ENCODE data around the gene CNOT3. TPM values are rescaled to one million over a fixed set of nuclear protein-coding genes. Genes with fewer than 3 reads are reported as not detected.

Gene CNOT3
- total and polyA plus RNA-seq, 2 of the 13 experiments (the other 11 are each of a cell fraction or from before 2014, with no cell fraction given) = 4.3 to 5.8 TPM

DNA sequence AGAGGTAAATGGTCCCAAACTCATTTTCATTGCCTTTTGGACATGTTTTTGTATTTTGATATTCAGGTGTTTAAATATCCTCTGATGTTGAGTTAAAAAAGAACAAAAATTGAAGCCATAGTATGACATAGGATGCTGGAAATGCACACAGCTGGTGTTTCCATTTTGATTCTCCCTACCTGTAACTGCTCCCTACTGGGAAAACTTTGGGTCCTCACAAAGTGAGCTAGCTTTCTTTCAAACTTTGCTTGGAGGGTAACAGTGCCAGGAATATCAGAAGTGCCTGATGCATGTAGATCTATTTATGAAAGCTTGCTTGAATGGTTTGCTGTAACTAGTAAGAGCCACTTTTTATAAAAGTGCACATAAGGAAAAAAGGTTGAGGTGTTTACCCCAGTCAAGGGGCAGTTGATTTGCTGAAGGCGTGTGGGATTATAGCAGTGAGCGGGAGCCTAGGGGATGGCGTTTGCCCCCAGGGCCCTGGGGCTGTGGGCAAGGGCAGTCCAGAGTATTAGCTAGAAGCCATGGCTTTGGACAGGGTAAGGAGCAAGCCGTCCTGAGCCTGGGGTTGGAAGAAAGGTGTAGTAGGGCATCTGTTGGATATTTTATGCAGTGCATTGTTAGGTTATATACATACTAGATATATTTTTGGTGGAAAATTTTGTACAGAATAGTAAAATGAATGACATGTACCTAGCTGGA lies 67.4 kb downstream of the CNOT3 start (continued):
- no peak for TF ChIP-seq HNRNPL (IDR thresholded peaks at IDR 0.05; ENCODE audit: low read depth, low read length)
- no peak for TF ChIP-seq ARID3A (IDR thresholded peaks at IDR 0.05; ENCODE audit: low read depth, low read length)
- peak; percentile 35; the same call in 1 of the 2 replicates for TF ChIP-seq RBFOX2 (IDR thresholded peaks at IDR 0.05; ENCODE audit: low read depth, low read length)
- TF ChIP-seq ZC3H13 (CRISPR knock-in tag; IDR thresholded peaks at IDR 0.05) = no peak
- TF ChIP-seq MYNN (CRISPR knock-in tag; IDR thresholded peaks at IDR 0.05; ENCODE audit: low read depth) = no peak
- no peak for TF ChIP-seq ZNF501 (CRISPR knock-in tag; IDR thresholded peaks at IDR 0.05)
- TF ChIP-seq ZNF691 (CRISPR knock-in tag; IDR thresholded peaks at IDR 0.05; ENCODE audit: borderline replicate concordance, low read depth) = no peak
- no peak for TF ChIP-seq ZNF709 (CRISPR knock-in tag; IDR thresholded peaks at IDR 0.05)
- no peak for TF ChIP-seq ZNF331 (CRISPR knock-in tag; IDR thresholded peaks at IDR 0.05)
- no peak for TF ChIP-seq ZNF703 (CRISPR knock-in tag; IDR thresholded peaks at IDR 0.05; ENCODE audit: borderline replicate concordance)
- no peak for TF ChIP-seq ZBTB21 (CRISPR knock-in tag; IDR thresholded peaks at IDR 0.05)
- no peak for TF ChIP-seq ATM (IDR thresholded peaks at IDR 0.05; ENCODE audit: borderline replicate concordance)
- TF ChIP-seq ZBTB1 (CRISPR knock-in tag; IDR thresholded peaks at IDR 0.05; ENCODE audit: borderline replicate concordance) = no peak
- no peak for TF ChIP-seq ASH2L (IDR thresholded peaks at IDR 0.05; ENCODE audit: insufficient read length, low read depth, low read length)
- TF ChIP-seq RBM22 (optimal IDR thresholded peaks at IDR 0.05; ENCODE audit: low read length) = peak; percentile 39
- no peak for TF ChIP-seq NCOR1 (IDR thresholded peaks at IDR 0.05; ENCODE audit: borderline replicate concordance, low read length)
- no peak for TF ChIP-seq ZNF7 (CRISPR knock-in tag; IDR thresholded peaks at IDR 0.05)
- TF ChIP-seq TAF1 (CRISPR knock-in tag; IDR thresholded peaks at IDR 0.05) = no peak
- peak; percentile 16 for TF ChIP-seq POLR2AphosphoS5 (IDR thresholded peaks at IDR 0.05; ENCODE audit: low read depth, low read length)
- 0 out of 2 replicates have a peak, but pooled peaks have one; percentile 17 for TF ChIP-seq PAF1 (CRISPR knock-in tag; IDR thresholded peaks at IDR 0.05)
- no peak for TF ChIP-seq THAP9 (CRISPR knock-in tag; IDR thresholded peaks at IDR 0.05; ENCODE audit: borderline replicate concordance)
- TF ChIP-seq, protein P1, sequence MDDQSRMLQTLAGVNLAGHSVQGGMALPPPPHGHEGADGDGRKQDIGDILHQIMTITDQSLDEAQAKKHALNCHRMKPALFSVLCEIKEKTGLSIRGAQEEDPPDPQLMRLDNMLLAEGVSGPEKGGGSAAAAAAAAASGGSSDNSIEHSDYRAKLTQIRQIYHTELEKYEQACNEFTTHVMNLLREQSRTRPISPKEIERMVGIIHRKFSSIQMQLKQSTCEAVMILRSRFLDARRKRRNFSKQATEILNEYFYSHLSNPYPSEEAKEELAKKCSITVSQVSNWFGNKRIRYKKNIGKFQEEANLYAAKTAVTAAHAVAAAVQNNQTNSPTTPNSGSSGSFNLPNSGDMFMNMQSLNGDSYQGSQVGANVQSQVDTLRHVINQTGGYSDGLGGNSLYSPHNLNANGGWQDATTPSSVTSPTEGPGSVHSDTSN (CRISPR knock-in tag; IDR thresholded peaks at IDR 0.05; ENCODE audit: borderline replicate concordance) = no peak
- no peak for TF ChIP-seq RNF2 (conservative IDR thresholded peaks at IDR 0.05; ENCODE audit: low read depth)

All from HepG2 (cell line).